Endodermal cell (in vitro differentiated cells): ENCODE data around the gene IL36G. TPM values are rescaled to one million over a fixed set of nuclear protein-coding genes. Genes with fewer than 3 reads are reported as not detected.

Source experiments
- DNase-seq: peaks from one replicate; pipeline ENCODE4 v3.0.0-alpha.2; 2017
- H3K27ac ChIP-seq: 2 replicates; pipeline ENCODE4 v1.5.1; 2013; ENCODE audit warnings: mild to moderate bottlenecking, low read depth, low read length, moderate library complexity
- H3K27me3 ChIP-seq: 2 replicates; pipeline ENCODE4 v1.6.1; 2013; ENCODE audit warnings: mild to moderate bottlenecking, low read length, moderate library complexity; ENCODE audit not compliant: insufficient read depth, control insufficient read depth, poor library complexity, severe bottlenecking
- H3K36me3 ChIP-seq: 2 replicates; pipeline ENCODE4 v1.7.0; 2013; ENCODE audit warnings: mild to moderate bottlenecking, low read length, moderate library complexity; ENCODE audit not compliant: control insufficient read depth, insufficient read depth
- H3K4me1 ChIP-seq: one replicate; pipeline ENCODE4 v1.7.0; 2013; ENCODE audit warnings: low read length; ENCODE audit not compliant: control insufficient read depth, insufficient read depth
- H3K4me3 ChIP-seq: 2 replicates; pipeline ENCODE4 v1.5.1; 2013; ENCODE audit warnings: mild to moderate bottlenecking, low read length, moderate library complexity
- H3K9ac ChIP-seq: 2 replicates; pipeline ENCODE4 v1.6.1; 2013; ENCODE audit warnings: mild to moderate bottlenecking, low read length, moderate library complexity; ENCODE audit not compliant: poor library complexity, severe bottlenecking; ENCODE audit errors: extremely low read depth
- H3K9me3 ChIP-seq: 2 replicates; pipeline ENCODE4 v1.6.1; 2013; ENCODE audit warnings: mild to moderate bottlenecking, low read length, moderate library complexity; ENCODE audit not compliant: control insufficient read depth
- H3K27ac Mint-ChIP-seq: 2 replicates; pipeline ENCODE4 v1.8.0; 2020; ENCODE audit warnings: mixed read lengths
- H3K27me3 Mint-ChIP-seq: 2 replicates; pipeline ENCODE4 v1.8.0; 2021; ENCODE audit warnings: mild to moderate bottlenecking, mixed read lengths; ENCODE audit not compliant: insufficient read depth
- H3K36me3 Mint-ChIP-seq: 2 replicates; pipeline ENCODE4 v1.8.0; 2020; ENCODE audit warnings: low read depth, mixed read lengths
- H3K4me1 Mint-ChIP-seq: 2 replicates; pipeline ENCODE4 v1.8.0; 2020; ENCODE audit warnings: mixed read lengths
- H3K4me3 Mint-ChIP-seq: 2 replicates; pipeline ENCODE4 v1.8.0; 2020; ENCODE audit warnings: mild to moderate bottlenecking, moderate library complexity, mixed read lengths
- H3K9me3 Mint-ChIP-seq: 2 replicates; pipeline ENCODE4 v1.8.0; 2020; ENCODE audit warnings: mild to moderate bottlenecking, mixed read lengths
- WGBS, 2 experiments: methylation state at CpG; one replicate each; pipeline versions ENCODE4 v1.1.5 to v1.1.7; 2013; ENCODE audit warnings: missing lambda C conversion rate in 2 of 2, mixed read lengths in 1 of 2; ENCODE audit not compliant: insufficient coverage in 1 of 2, insufficient read length in 1 of 2; 5-methylcytosine and 5-hydroxymethylcytosine counted together
- total RNA-seq, 2 donors: library from RNA; stranded (reverse); fragmentation: NEBNext Ultra II Directional in 1 of 2; extraction: Animal tissue kit (Norgen Biotek cat#: 25700) in 1 of 2; gene quantifications; 2 replicates in 1 of 2; 3 replicates in 1 of 2; pipeline ENCODE4 v1.2.1, GENCODE V29; 2021
- TF ChIP-seq, protein P1 (sequence below): fragments of 200-600 bp; sonication (generic); conservative IDR thresholded peaks from 2 replicates; pipeline ENCODE4 v1.5.0; 2021; ENCODE audit warnings: antibody characterized with exemption, mild to moderate bottlenecking

The IL36G gene
- total RNA-seq, 2 donors from 2014 or later, result not detected

GRCh38 chr2:112989611-112990010, 11.8 kb downstream of the IL36G start:
- Mint-ChIP-seq H3K36me3 (no peaks in the 10 kb centered on the region), H3K27ac (no peak overlapping the region), H3K27me3 (peaks cover 12% of the 10 kb centered on the region), H3K9me3 (peaks cover 14% of the 10 kb centered on the region), H3K4me1 (no peaks in the 10 kb centered on the region), H3K4me3 (no peak overlapping the region)
- WGBS, 2 experiments, result 85% methylated on average over 2 to 3 of the region's 3 CpGs
- peaks cover 14% of the 10 kb centered on the region for H3K9me3 ChIP-seq
- no peaks in the 10 kb centered on the region for H3K36me3 ChIP-seq
- TF ChIP-seq, protein P1, sequence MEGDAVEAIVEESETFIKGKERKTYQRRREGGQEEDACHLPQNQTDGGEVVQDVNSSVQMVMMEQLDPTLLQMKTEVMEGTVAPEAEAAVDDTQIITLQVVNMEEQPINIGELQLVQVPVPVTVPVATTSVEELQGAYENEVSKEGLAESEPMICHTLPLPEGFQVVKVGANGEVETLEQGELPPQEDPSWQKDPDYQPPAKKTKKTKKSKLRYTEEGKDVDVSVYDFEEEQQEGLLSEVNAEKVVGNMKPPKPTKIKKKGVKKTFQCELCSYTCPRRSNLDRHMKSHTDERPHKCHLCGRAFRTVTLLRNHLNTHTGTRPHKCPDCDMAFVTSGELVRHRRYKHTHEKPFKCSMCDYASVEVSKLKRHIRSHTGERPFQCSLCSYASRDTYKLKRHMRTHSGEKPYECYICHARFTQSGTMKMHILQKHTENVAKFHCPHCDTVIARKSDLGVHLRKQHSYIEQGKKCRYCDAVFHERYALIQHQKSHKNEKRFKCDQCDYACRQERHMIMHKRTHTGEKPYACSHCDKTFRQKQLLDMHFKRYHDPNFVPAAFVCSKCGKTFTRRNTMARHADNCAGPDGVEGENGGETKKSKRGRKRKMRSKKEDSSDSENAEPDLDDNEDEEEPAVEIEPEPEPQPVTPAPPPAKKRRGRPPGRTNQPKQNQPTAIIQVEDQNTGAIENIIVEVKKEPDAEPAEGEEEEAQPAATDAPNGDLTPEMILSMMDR, result no peak
- H3K4me1 ChIP-seq, result no peaks in the 10 kb centered on the region
- no peak overlapping the region for H3K9ac ChIP-seq
- DNase-seq, result no peak
- no peak overlapping the region for H3K4me3 ChIP-seq
- H3K27me3 ChIP-seq, result peaks cover 13% of the 10 kb centered on the region
- no peak overlapping the region for H3K27ac ChIP-seq

DNA sequence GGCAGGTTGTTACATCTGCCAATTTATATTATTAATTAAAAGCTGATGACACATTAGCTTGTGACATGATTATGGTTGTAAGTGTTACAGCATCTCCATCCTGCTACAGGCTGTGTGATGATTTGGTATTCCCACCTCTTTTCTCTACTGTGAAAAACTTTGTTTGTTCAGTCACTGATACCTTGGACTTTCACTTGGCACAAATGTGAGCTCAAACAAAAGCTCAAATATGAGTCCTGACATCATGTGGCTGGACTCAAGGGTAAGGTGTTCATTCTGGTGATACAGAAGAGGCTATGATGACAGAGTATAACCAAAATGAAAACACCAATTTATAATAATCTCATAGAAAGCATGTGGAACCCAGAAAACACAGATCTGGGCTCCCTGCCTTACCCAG, 16.0 kb downstream of the IL36G start:
- Histone ChIP-seq H3K27ac (no peak overlapping the region), H3K9me3 (peaks cover 14% of the 10 kb centered on the region), H3K27me3 (peaks cover 16% of the 10 kb centered on the region), H3K9ac (no peak overlapping the region), H3K36me3 (no peaks in the 10 kb centered on the region), H3K4me3 (no peak overlapping the region), H3K4me1 (no peaks in the 10 kb centered on the region)
- no peak for DNase-seq
- TF ChIP-seq, protein P1, result no peak
- Mint-ChIP-seq H3K36me3 (no peaks in the 10 kb centered on the region), H3K4me1 (no peaks in the 10 kb centered on the region), H3K9me3 (peaks cover 14% of the 10 kb centered on the region), H3K27me3 (peaks cover 13% of the 10 kb centered on the region), H3K4me3 (no peak overlapping the region), H3K27ac (no peak overlapping the region)

- Histone ChIP-seq H3K9me3 (peaks cover 10% of the 10 kb centered on the region), H3K9ac (no peak overlapping the region), H3K27ac (no peak overlapping the region), H3K4me1 (no peaks in the 10 kb centered on the region), H3K4me3 (no peak overlapping the region), H3K36me3 (no peaks in the 10 kb centered on the region), H3K27me3 (peaks cover 16% of the 10 kb centered on the region)
- Mint-ChIP-seq H3K27ac (no peak overlapping the region), H3K4me1 (no peaks in the 10 kb centered on the region), H3K9me3 (peaks cover 14% of the 10 kb centered on the region), H3K27me3 (peaks cover 13% of the 10 kb centered on the region), H3K4me3 (no peak overlapping the region), H3K36me3 (no peaks in the 10 kb centered on the region)
- TF ChIP-seq, protein P1, result no peak
- 91 to 100% methylated on average over 1 to 2 of the region's 2 CpGs for WGBS, 2 experiments
- DNase-seq, result no peak
Measured at GRCh38 chr2:112994648-112995047, 16.8 kb downstream of the IL36G start.
